HFF-Myc (cell line): ENCODE results near the gene ATP4A.

ENCODE experiments used
- DNase-seq: peaks from one replicate; pipeline ENCODE4 v3.0.0-alpha.2; 2011; ENCODE audit warnings: low read depth; ENCODE audit errors: extremely low read depth
- H3K4me3 ChIP-seq: replicated peaks from 2 replicates; pipeline ENCODE4 v1.5.1; 2011; ENCODE audit warnings: low read depth, mild to moderate bottlenecking, control low read depth, low read length
- CTCF ChIP-seq: IDR thresholded peaks from 2 replicates; pipeline ENCODE4 v1.5.1; 2012; ENCODE audit warnings: mild to moderate bottlenecking, low read depth, low read length, control low read depth; ENCODE audit errors: missing control alignments

The ATP4A gene

GRCh38 chr19:35559781-35560180 lies 3.7 kb downstream of the ATP4A start:
- no peak overlapping the region for H3K4me3 ChIP-seq
- DNase-seq: no peak
- TF ChIP-seq CTCF: no peak

GRCh38 chr19:35559281-35559659 lies 4.2 kb downstream of the ATP4A start:
- no peak for DNase-seq
- TF ChIP-seq CTCF: no peak
- H3K4me3 ChIP-seq: no peak overlapping the region

GRCh38 chr19:35558400-35559280 lies 4.8 kb downstream of the ATP4A start:
- no peak for TF ChIP-seq CTCF
- H3K4me3 ChIP-seq: no peak overlapping the region
- no peak for DNase-seq

GRCh38 chr19:35557539-35558399 lies 5.7 kb downstream of the ATP4A start:
- DNase-seq: no peak
- TF ChIP-seq CTCF: no peak
- peak overlapping the region; percentile 22; the same call in 1 of the 2 replicates for H3K4me3 ChIP-seq

GRCh38 chr19:35556846-35557538 lies 6.5 kb downstream of the ATP4A start:
- no peak overlapping the region for H3K4me3 ChIP-seq
- no peak for DNase-seq
- TF ChIP-seq CTCF: no peak

GRCh38 chr19:35556025-35556590 lies 7.3 kb downstream of the ATP4A start:
- DNase-seq: no peak
- no peak overlapping the region for H3K4me3 ChIP-seq
- TF ChIP-seq CTCF: no peak
